Prostate gland (tissue), 2 donors: Measurements from ENCODE around the gene C1orf232.

Source experiments
- CTCF ChIP-seq, 4 experiments: fragments of 200-600 bp in 2 of 4; fragments of 450-650 bp in 2 of 4; sonication (generic) in 2 of 4; IDR thresholded peaks; 1 replicate in 3 of 4; 2 replicates in 1 of 4; pipeline ENCODE4 v1.5.1; 2016 to 2019; ENCODE audit warnings: antibody characterized with exemption in 4 of 4, mild to moderate bottlenecking in 2 of 4, moderate library complexity in 2 of 4
- POLR2A ChIP-seq: fragments of 450-650 bp; IDR thresholded peaks from one replicate; pipeline ENCODE4 v1.6.1; 2016; ENCODE audit warnings: antibody characterized with exemption, mild to moderate bottlenecking
- POLR2AphosphoS5 ChIP-seq: sonication (generic); formaldehyde crosslinking; IDR thresholded peaks from one replicate; pipeline ENCODE4 v1.6.1; 2017; ENCODE audit warnings: antibody characterized with exemption

GRCh38 chr1:26164036-26164860 lies 4.5 kb downstream of the C1orf232 start:
- TF ChIP-seq POLR2AphosphoS5 (no peak), CTCF (IDR thresholded peaks at IDR 0.05) (peak; percentile 40 to 83 (median 50)), POLR2A (no peak)
